GM18508 (cell line): Measurements from ENCODE around the gene ARFGEF3.

ENCODE experiments used
- ATAC-seq: cut with Tn5 transposase; IDR thresholded peaks from one replicate; pipeline ENCODE4 v1.9.1; 2021; ENCODE audit warnings: moderate number of reproducible peaks; ENCODE audit not compliant: insufficient read depth, unreplicated experiment

Gene ARFGEF3

DNA sequence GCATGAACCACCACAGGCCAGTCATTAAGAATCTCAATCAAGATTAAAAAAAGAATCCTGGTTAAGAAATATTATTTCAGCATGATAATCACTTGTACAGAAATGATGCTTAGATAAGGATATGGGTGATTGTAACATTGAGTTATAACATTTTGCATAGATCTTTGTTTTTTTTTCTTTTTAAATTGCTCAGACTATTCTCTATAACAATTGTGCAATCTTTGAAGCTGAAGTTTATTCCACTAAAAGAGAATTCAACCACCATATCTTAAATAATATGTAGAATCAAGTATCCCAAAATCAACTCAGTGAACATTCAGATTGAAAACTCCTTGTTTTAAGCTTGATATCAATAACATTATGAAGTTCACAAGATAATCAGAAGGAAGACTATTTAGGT, 215.3 kb downstream of the ARFGEF3 start:
- no peak for ATAC-seq

GRCh38 chr6:138377844-138378243, 216.1 kb downstream of the ARFGEF3 start, which contains the start of gene SMIM28:
Gene SMIM28 (plus strand): TSS chr6:138377905. CDS start chr6:138378073, 168 bp downstream.
- ATAC-seq: no peak

- no peak for ATAC-seq
Measured at GRCh38 chr6:138378463-138378862, 216.7 kb downstream of the ARFGEF3 start.

- ATAC-seq: no peak
Measured at GRCh38 chr6:138382498-138383265, 220.9 kb downstream of the ARFGEF3 start.

DNA sequence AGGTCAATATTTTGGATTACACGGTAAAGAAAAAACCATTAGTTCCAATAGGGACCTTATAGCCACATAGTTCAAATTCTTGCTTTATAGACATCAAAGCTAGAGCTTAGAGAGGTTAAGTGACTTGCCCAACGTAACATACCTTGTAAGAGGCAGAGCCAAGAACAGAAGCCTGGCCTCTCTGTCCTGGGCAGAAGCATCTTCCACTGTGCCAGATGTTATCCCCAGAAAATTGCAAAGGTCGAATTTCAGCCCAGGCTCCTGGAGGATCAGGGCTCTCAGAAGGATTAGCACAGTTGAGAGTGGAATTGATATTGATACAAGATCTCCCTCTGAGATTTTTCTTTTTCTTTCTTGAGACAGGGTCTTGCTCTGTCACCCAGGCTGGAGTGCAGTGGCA, 222.0 kb downstream of the ARFGEF3 start:
- no peak for ATAC-seq

- ATAC-seq: no peak
Measured at GRCh38 chr6:138386897-138387296, 225.2 kb downstream of the ARFGEF3 start.

DNA sequence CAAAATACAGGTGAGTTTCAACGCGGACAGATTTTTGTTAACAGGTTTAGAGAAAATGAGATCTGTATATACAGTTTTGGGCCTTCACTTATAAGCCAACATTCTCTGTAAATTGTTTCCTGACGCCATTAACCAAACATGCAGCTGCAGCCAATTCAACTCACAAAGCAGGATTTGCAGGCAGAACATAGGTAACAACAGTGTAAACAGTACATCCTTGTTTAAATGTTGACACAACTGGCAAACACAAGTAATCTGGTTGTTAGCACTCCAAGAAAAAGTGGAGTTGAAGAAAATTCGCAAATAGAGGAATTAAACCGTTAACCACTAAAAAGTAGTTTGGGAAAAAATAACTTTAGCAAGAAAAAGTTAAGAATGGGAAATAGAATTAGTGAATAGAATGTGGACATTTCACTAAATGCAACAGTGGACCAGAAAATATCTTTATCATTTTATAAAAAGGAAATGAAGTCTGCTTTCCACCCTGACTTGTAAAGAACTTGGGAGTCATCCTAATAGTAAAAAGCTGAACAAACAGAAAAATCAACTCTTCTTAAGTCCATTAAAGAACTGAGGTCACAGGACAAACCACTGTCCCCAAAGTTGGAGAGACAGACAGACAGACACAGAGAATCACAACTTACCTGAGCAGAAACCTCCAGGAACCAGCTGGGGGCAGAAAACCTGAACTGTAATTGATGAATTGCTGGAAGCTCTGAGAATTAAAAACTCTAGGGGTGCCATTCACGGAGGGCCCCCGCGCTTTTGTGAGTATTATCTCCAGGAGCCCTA, 226.0 kb downstream of the ARFGEF3 start:
- no peak for ATAC-seq

DNA sequence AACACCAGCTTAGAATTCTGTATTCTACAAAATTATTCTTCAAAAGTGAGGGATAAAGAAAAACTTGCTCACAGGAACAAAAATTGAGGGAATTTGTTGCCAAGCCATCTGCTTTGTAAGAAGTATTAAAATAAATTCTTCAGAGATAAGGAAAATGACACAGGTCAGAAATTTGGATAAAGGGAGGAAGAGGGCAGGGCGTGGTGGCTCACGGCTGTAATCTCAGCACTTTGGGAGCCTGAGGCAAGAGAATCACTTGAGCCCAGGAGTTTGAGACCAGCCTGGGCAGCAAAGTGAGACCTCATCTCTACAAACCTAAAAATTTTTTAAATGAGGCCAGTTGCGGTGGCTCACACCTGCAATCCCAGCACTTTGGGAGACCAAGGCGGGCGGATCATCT, 227.8 kb downstream of the ARFGEF3 start:
- ATAC-seq: no peak
